ENCODE results near the gene REX1BD. TPM values are rescaled to one million over a fixed set of nuclear protein-coding genes. Genes with fewer than 3 reads are reported as not detected.
"Not testable (repeated sequence)": the region's sequence is repeated elsewhere in the genome, so short reads cannot be mapped to it uniquely, and the experiment has no call there.

Gene REX1BD
- total RNA-seq, 1 experiment from 2014 or later, result 44.8 TPM

DNA sequence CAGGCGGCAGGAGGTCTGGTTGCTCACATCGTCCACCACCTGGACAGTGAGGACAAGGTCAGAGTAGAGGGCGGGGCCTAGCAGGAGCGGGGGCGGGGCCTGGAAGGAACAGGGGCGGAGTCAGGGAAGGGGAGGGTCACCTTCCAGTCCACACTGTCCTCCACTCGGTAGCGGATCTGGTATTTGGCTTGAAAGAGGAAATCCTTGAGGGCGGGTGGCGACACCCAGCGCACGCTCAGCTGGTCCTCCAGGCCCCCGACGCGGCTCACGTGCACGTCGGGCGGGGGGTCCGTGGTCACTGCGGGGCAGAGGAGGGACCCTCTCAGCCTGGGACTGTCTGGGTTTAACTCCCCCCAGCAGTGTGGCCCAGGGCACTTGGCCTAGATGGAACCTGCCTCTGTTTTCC lies 8.2 kb downstream of the REX1BD start:
- Histone ChIP-seq H4K20me1 (ENCODE audit: insufficient read depth) (no peaks in the 10 kb centered on the region), H3K9me3 (ENCODE audit: insufficient read depth, low read depth) (no peaks in the 10 kb centered on the region), H3K9me2 (ENCODE audit: insufficient read depth) (no peaks in the 10 kb centered on the region), H2AFZ (no peak overlapping the region), H3K27ac (no peak overlapping the region), H3K4me1 (replicated peaks; ENCODE audit: insufficient read depth) (peaks cover 7% of the 10 kb centered on the region; the same call in 1 of the 2 replicates), H3K4me3 (no peak overlapping the region), H3K36me3 (ENCODE audit: low read depth) (no peaks in the 10 kb centered on the region), H3K27me3 (ENCODE audit: insufficient read depth, low read depth) (no peaks in the 10 kb centered on the region), H3F3A (ENCODE audit: insufficient read depth, low read depth) (peaks cover 38% of the 10 kb centered on the region; the same call in 1 of the 2 replicates), H3K4me2 (no peak overlapping the region), H3K79me2 (ENCODE audit: low read depth) (no peaks in the 10 kb centered on the region)
- no peak for DNase-seq
- BruUV-seq (replicated peaks), result no TSS peak
- CTCF ChIA-PET, result no interaction called here
- TF ChIP-seq EZH2 (IDR thresholded peaks at IDR 0.05; ENCODE audit: low read depth), result no peak
- TF ChIP-seq, protein P1, sequence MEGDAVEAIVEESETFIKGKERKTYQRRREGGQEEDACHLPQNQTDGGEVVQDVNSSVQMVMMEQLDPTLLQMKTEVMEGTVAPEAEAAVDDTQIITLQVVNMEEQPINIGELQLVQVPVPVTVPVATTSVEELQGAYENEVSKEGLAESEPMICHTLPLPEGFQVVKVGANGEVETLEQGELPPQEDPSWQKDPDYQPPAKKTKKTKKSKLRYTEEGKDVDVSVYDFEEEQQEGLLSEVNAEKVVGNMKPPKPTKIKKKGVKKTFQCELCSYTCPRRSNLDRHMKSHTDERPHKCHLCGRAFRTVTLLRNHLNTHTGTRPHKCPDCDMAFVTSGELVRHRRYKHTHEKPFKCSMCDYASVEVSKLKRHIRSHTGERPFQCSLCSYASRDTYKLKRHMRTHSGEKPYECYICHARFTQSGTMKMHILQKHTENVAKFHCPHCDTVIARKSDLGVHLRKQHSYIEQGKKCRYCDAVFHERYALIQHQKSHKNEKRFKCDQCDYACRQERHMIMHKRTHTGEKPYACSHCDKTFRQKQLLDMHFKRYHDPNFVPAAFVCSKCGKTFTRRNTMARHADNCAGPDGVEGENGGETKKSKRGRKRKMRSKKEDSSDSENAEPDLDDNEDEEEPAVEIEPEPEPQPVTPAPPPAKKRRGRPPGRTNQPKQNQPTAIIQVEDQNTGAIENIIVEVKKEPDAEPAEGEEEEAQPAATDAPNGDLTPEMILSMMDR (conservative IDR thresholded peaks at IDR 0.05), result no peak
- intact Hi-C loops (cut with micrococcal nuclease; ENCODE audit: unreplicated experiment), result no loop called here
- POLR2A ChIA-PET (ENCODE audit: unreplicated experiment), result no interaction called here

DNA sequence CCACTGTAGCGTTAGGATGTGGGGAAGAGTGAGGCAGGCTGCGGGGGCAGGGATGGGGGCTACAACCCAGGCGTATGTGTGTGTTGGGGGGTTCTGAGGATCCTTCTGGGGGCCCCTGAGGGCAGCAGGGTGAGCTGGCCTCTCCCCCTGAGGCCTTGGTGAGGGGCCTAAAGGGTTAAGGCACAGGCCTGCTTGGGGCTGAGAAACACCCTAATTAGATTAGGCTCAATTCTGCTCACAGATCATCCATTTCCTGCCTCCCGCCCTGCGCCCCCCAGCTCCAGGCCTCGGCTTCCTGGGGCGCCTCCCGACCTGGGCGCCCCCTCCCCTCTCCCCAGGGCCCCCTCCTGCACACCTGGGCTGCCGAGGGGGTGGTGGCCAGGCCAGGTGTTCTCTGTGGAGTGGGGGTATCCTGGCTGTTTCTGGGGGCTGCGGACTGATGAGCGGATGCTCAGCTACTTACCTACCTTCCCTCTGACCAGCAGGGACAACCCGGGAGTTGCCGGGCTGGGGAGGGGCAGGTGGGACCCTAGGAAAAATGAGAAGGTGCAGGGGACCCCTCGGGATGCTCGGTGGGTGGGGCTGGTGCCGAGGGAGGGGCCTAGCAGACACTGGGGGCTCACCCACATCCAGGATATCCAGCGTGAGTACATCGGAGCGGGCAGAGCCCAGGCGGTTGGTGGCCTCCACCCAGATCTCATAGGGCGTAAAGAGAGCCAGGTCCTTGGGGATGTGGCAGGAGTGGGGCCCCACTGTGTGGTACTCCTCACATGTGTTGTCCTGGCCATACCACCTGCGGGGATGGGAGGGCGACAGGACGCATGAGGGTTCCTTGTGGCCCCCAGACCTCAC lies 9.4 kb downstream of the REX1BD start:
- no peak for DNase-seq
- no peak overlapping the region for H3K27ac ChIP-seq
- no peaks in the 10 kb centered on the region for H3K36me3 ChIP-seq (ENCODE audit: low read depth)
- BruUV-seq (replicated peaks), result no TSS peak
- TF ChIP-seq EZH2 (IDR thresholded peaks at IDR 0.05; ENCODE audit: low read depth), result no peak
- TF ChIP-seq, protein P1 (conservative IDR thresholded peaks at IDR 0.05), result no peak
- no peak overlapping the region for H3K4me2 ChIP-seq
- no peak overlapping the region for H3K4me3 ChIP-seq
- H3F3A ChIP-seq (ENCODE audit: insufficient read depth, low read depth), result peaks cover 33% of the 10 kb centered on the region; the same call in 1 of the 2 replicates
- CTCF ChIA-PET, result no interaction called here
- no peaks in the 10 kb centered on the region for H4K20me1 ChIP-seq (ENCODE audit: insufficient read depth)
- intact Hi-C loops (cut with micrococcal nuclease; ENCODE audit: unreplicated experiment), result no loop called here
- peaks cover 7% of the 10 kb centered on the region; the same call in 1 of the 2 replicates for H3K4me1 ChIP-seq (replicated peaks; ENCODE audit: insufficient read depth)
- H2AFZ ChIP-seq, result no peak overlapping the region
- no peaks in the 10 kb centered on the region for H3K27me3 ChIP-seq (ENCODE audit: insufficient read depth, low read depth)
- no peaks in the 10 kb centered on the region for H3K9me3 ChIP-seq (ENCODE audit: insufficient read depth, low read depth)
- POLR2A ChIA-PET (ENCODE audit: unreplicated experiment), result no interaction called here
- no peaks in the 10 kb centered on the region for H3K79me2 ChIP-seq (ENCODE audit: low read depth)
- no peaks in the 10 kb centered on the region for H3K9me2 ChIP-seq (ENCODE audit: insufficient read depth)

DNA sequence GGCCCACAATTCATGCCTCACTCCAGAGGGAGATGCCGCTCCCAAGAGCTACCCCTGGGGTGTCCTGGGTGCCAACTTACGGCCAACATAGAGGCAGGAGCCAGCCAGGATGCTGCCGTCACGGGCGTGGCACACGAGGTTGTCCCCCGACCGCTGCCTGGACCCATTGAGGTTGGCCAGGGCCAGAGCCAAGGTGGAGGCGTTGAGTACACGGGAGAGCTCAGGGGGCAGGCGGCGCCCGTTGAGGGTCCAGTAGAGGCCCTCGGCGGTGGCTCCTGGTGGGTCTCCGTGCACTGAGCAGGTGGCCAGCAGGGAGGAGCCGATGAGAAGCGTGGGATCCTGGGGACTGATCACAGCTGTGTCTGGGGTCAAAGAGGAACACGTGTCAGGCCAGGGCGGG lies 10.9 kb downstream of the REX1BD start:
- no peaks in the 10 kb centered on the region for H3K27me3 ChIP-seq (ENCODE audit: insufficient read depth, low read depth)
- no peaks in the 10 kb centered on the region for H3K9me3 ChIP-seq (ENCODE audit: insufficient read depth, low read depth)
- intact Hi-C loops (cut with micrococcal nuclease; ENCODE audit: unreplicated experiment), result no loop called here
- peaks cover 4% of the 10 kb centered on the region; the same call in 1 of the 2 replicates for H3K4me1 ChIP-seq (replicated peaks; ENCODE audit: insufficient read depth)
- DNase-seq, result no peak
- no peaks in the 10 kb centered on the region for H3K36me3 ChIP-seq (ENCODE audit: low read depth)
- peaks cover 36% of the 10 kb centered on the region; the same call in 1 of the 2 replicates for H3F3A ChIP-seq (ENCODE audit: insufficient read depth, low read depth)
- no peak for TF ChIP-seq EZH2 (IDR thresholded peaks at IDR 0.05; ENCODE audit: low read depth)
- TF ChIP-seq, protein P1 (conservative IDR thresholded peaks at IDR 0.05), result no peak
- no peak overlapping the region for H3K4me3 ChIP-seq
- H3K9me2 ChIP-seq (ENCODE audit: insufficient read depth), result no peaks in the 10 kb centered on the region
- no peak overlapping the region for H2AFZ ChIP-seq
- no TSS peak for BruUV-seq (replicated peaks)
- no peaks in the 10 kb centered on the region for H4K20me1 ChIP-seq (ENCODE audit: insufficient read depth)
- POLR2A ChIA-PET (ENCODE audit: unreplicated experiment), result no interaction called here
- H3K79me2 ChIP-seq (ENCODE audit: low read depth), result no peaks in the 10 kb centered on the region
- no peak overlapping the region for H3K27ac ChIP-seq
- CTCF ChIA-PET, result no interaction called here
- H3K4me2 ChIP-seq, result no peak overlapping the region

DNA sequence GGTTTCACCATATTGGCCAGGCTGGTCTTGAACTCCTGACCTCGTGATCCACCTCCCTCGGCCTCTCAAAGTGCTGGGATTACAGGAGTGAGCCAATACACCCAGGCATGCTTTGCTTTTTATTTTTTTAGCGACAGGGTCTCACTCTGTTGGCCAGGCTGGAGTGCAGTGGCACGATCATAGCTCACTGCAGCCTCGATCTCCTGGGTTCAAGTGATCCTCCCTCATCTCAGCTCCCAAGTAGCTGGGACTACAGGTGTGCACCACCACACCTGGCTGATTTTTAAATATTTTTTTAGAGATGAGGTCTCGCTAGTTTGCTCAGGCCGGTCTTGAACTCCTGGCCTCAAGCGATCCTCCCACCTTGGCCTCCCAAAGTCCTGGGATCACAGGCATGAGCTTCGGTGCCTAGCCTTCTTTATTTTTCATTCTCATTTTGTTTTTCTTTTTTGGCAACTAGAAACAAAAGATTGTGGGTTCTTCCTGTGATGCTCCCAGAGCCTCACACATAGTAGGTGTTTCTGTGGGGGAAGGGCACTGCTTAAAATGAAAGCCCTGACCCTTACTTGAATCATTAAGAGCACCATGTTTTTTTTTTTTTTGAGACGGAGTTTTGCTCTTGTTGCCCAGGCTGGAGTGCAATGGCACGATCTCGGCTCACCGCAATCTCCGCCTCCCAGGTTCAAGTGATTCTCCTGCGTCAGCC lies 12.2 kb downstream of the REX1BD start:
- CTCF ChIA-PET; POLR2A ChIA-PET (ENCODE audit: unreplicated experiment): not testable (repeated sequence)

More for the DNA sequence above, 12.2 kb downstream of the REX1BD start:
- BruUV-seq (replicated peaks); H3K36me3 ChIP-seq (ENCODE audit: low read depth); H3K79me2 ChIP-seq (ENCODE audit: low read depth); H2AFZ ChIP-seq; H4K20me1 ChIP-seq (ENCODE audit: insufficient read depth); H3K9me2 ChIP-seq (ENCODE audit: insufficient read depth); H3K4me3 ChIP-seq; H3K4me2 ChIP-seq; H3K27ac ChIP-seq; H3K4me1 ChIP-seq (replicated peaks; ENCODE audit: insufficient read depth); DNase-seq; H3K9me3 ChIP-seq (ENCODE audit: insufficient read depth, low read depth): not testable (repeated sequence)
- Histone ChIP-seq H3K27me3 (ENCODE audit: insufficient read depth, low read depth) (peaks cover 13% of the 10 kb centered on the region; the same call in 1 of the 2 replicates), H3F3A (ENCODE audit: insufficient read depth, low read depth) (peaks cover 43% of the 10 kb centered on the region; the same call in 1 of the 2 replicates)
- intact Hi-C loops (cut with micrococcal nuclease; ENCODE audit: unreplicated experiment), result loop anchor here (10.0 kb wide), 1 partner anchor 164 kb away; no protein-coding TSS in a partner anchor
